Cardiac fibroblast (primary cell): ENCODE results near the gene TMEM131.

ENCODE experiments used
- DNase-seq, 2 donors: peaks; one replicate each; pipeline versions ENCODE4 v3.0.0 to v3.0.0-alpha.2; 2010; ENCODE audit warnings: low read depth in 2 of 2
- H3K4me3 ChIP-seq, 2 donors: replicated peaks in 1 of 2; 1 replicate in 1 of 2; 2 replicates in 1 of 2; pipeline ENCODE4 v1.5.1; 2011; ENCODE audit warnings: low read depth in 2 of 2, low read length in 2 of 2, mild to moderate bottlenecking in 2 of 2, moderate library complexity in 1 of 2
- CTCF ChIP-seq: IDR thresholded peaks from one replicate; pipeline ENCODE4 v1.5.1; 2011; ENCODE audit warnings: low read depth, mild to moderate bottlenecking, low read length, inconsistent platforms

The TMEM131 gene

GRCh38 chr2:97760480-97761049 lies 235.2 kb downstream of the TMEM131 start:
- TF ChIP-seq CTCF, result no peak
- no peak for DNase-seq
- no peak overlapping the region for H3K4me3 ChIP-seq

GRCh38 chr2:97759727-97760407 lies 235.9 kb downstream of the TMEM131 start:
- TF ChIP-seq CTCF, result no peak
- no peak overlapping the region for H3K4me3 ChIP-seq
- DNase-seq, result no peak

- DNase-seq, result no peak
- H3K4me3 ChIP-seq, result no peak overlapping the region
- no peak for TF ChIP-seq CTCF
Observed at GRCh38 chr2:97758131-97758705, 237.5 kb downstream of the TMEM131 start.

GRCh38 chr2:97757062-97757461 lies 238.7 kb downstream of the TMEM131 start:
- DNase-seq, result no peak
- no peak for TF ChIP-seq CTCF
- H3K4me3 ChIP-seq, result no peak overlapping the region

GRCh38 chr2:97755491-97755890 lies 240.3 kb downstream of the TMEM131 start:
- no peak for TF ChIP-seq CTCF
- H3K4me3 ChIP-seq, result no peak overlapping the region
- no peak for DNase-seq

GRCh38 chr2:97754690-97755346 lies 240.9 kb downstream of the TMEM131 start:
- no peak overlapping the region for H3K4me3 ChIP-seq
- no peak for DNase-seq
- TF ChIP-seq CTCF, result no peak
